Spleen (tissue), 7 donors: ENCODE results near the gene CATSPER4.

Source experiments
- CTCF ChIP-seq, 11 experiments: fragments of 200-600 bp in 7 of 11; fragments of 450-650 bp in 4 of 11; sonication (generic) in 4 of 11; IDR thresholded peaks in 8 of 11; conservative IDR thresholded peaks in 3 of 11; 1 replicate in 7 of 11; 2 replicates in 4 of 11; pipeline versions ENCODE4 v1.4.0 to v1.8.0; 2016 to 2021; ENCODE audit warnings: antibody characterized with exemption in 11 of 11, inconsistent platforms in 4 of 11, mild to moderate bottlenecking in 1 of 11
- POLR2A ChIP-seq, 3 donors: fragments of 450-650 bp; IDR thresholded peaks; one replicate each; pipeline ENCODE4 v1.5.1; 2017; ENCODE audit warnings: antibody characterized with exemption in 3 of 3, mild to moderate bottlenecking in 1 of 3
- POLR2AphosphoS5 ChIP-seq, 3 donors: sonication (generic); formaldehyde crosslinking; IDR thresholded peaks; one replicate each; pipeline ENCODE4 v1.5.1; 2017; ENCODE audit warnings: antibody characterized with exemption in 3 of 3
- donor health status: DM: no; HTN: no; CAD: no; lungs with moderate emphysema.
- donor health status: DM: no; HTN: no; CAD: no.
- donor health status: DM: no; HTN: no; CAD: no.

- TF ChIP-seq CTCF (IDR thresholded peaks at IDR 0.05 in 8 of 11, conservative IDR thresholded peaks at IDR 0.05 in 3 of 11) (no peak), POLR2A (IDR thresholded peaks at IDR 0.05) (no peak), POLR2AphosphoS5 (IDR thresholded peaks at IDR 0.05) (no peak)
These were observed 1.1 kb upstream of the CATSPER4 start for GRCh38 chr1:26189331-26189730.
